Astrocyte (in vitro differentiated cells and primary cell): Measurements from ENCODE around the gene NOS1. TPM values are rescaled to one million over a fixed set of nuclear protein-coding genes. Genes with fewer than 3 reads are reported as not detected.

Experiments
- DNase-seq: peaks from one replicate; pipeline ENCODE4 v3.0.0-alpha.2; 2010; ENCODE audit warnings: low read depth
- FAIRE-seq: peaks from 2 replicates; lab custom pipeline; 2011; peaks lifted over from hg19 to GRCh38; lab: Jason Lieb, UNC
- H2AFZ ChIP-seq: 2 replicates; pipeline ENCODE4 v1.6.0; 2012; ENCODE audit warnings: low read depth, low read length, inconsistent platforms
- H3K27ac ChIP-seq: 2 replicates; pipeline ENCODE4 v1.5.1; 2011; ENCODE audit warnings: low read depth, low read length, inconsistent platforms
- H3K27me3 ChIP-seq: 2 replicates; pipeline ENCODE4 v1.6.0; 2011; ENCODE audit warnings: low read length, inconsistent platforms; ENCODE audit not compliant: insufficient read depth
- H3K36me3 ChIP-seq: 2 replicates; pipeline ENCODE4 v1.5.1; 2011; ENCODE audit warnings: low read length, inconsistent platforms; ENCODE audit not compliant: insufficient read depth
- H3K4me1 ChIP-seq: 2 replicates; pipeline ENCODE4 v1.5.1; 2011; ENCODE audit warnings: low read length, inconsistent platforms; ENCODE audit not compliant: insufficient read depth
- H3K4me2 ChIP-seq: 2 replicates; pipeline ENCODE4 v1.6.0; 2012; ENCODE audit warnings: low read length, inconsistent platforms
- H3K4me3 ChIP-seq: 2 replicates; pipeline ENCODE4 v1.5.1; 2011; ENCODE audit warnings: low read depth, mild to moderate bottlenecking, low read length, inconsistent platforms; ENCODE audit not compliant: insufficient read depth
- H3K79me2 ChIP-seq: 2 replicates; pipeline ENCODE4 v1.6.0; 2012; ENCODE audit warnings: mild to moderate bottlenecking, low read length, inconsistent platforms; ENCODE audit not compliant: insufficient read depth
- H3K9ac ChIP-seq: 2 replicates; pipeline ENCODE4 v1.6.0; 2012; ENCODE audit warnings: mild to moderate bottlenecking, low read length, inconsistent platforms
- H3K9me3 ChIP-seq: 2 replicates; pipeline ENCODE4 v1.5.1; 2012; ENCODE audit warnings: low read depth, mild to moderate bottlenecking, low read length, inconsistent platforms; ENCODE audit not compliant: insufficient read depth
- H4K20me1 ChIP-seq: 2 replicates; pipeline ENCODE4 v1.6.0; 2012; ENCODE audit warnings: low read length, inconsistent platforms; ENCODE audit not compliant: insufficient read depth
- H3K27ac Mint-ChIP-seq: one replicate; pipeline ENCODE4 v1.8.0; 2021; ENCODE audit warnings: mild to moderate bottlenecking, mixed read lengths; ENCODE audit not compliant: unreplicated experiment
- H3K27me3 Mint-ChIP-seq: one replicate; pipeline ENCODE4 v1.8.0; 2021; ENCODE audit warnings: low read depth, mixed read lengths; ENCODE audit not compliant: unreplicated experiment
- H3K36me3 Mint-ChIP-seq: one replicate; pipeline ENCODE4 v1.8.0; 2021; ENCODE audit warnings: low read depth, mixed read lengths; ENCODE audit not compliant: unreplicated experiment
- H3K4me1 Mint-ChIP-seq: one replicate; pipeline ENCODE4 v1.8.0; 2021; ENCODE audit warnings: low read depth, mixed read lengths; ENCODE audit not compliant: unreplicated experiment
- H3K4me3 Mint-ChIP-seq: one replicate; pipeline ENCODE4 v1.8.0; 2021; ENCODE audit warnings: mild to moderate bottlenecking, moderate library complexity, mixed read lengths; ENCODE audit not compliant: unreplicated experiment
- H3K9me3 Mint-ChIP-seq: one replicate; pipeline ENCODE4 v1.8.0; 2021; ENCODE audit warnings: mild to moderate bottlenecking, mixed read lengths; ENCODE audit not compliant: unreplicated experiment
- EZH2 ChIP-seq: IDR thresholded peaks from 2 replicates; pipeline ENCODE4 v1.6.1; 2012; ENCODE audit warnings: mild to moderate bottlenecking, low read length, inconsistent platforms; ENCODE audit not compliant: insufficient read depth
- total RNA-seq: library from RNA; stranded (reverse); gene quantifications from 2 replicates; pipeline ENCODE4 v1.2.1, GENCODE V29; 2021
- TF ChIP-seq, protein P1 (sequence below): IDR thresholded peaks from 2 replicates; pipeline ENCODE4 v1.5.1; 2011; ENCODE audit warnings: low read depth, mild to moderate bottlenecking, inconsistent platforms, low read length, moderate library complexity; ENCODE audit not compliant: insufficient read depth

Gene NOS1
- total RNA-seq, 1 donor from 2014 or later = 0.05 TPM

- no peaks in the 10 kb centered on the region for H3K36me3 Mint-ChIP-seq
- Histone ChIP-seq H3K27ac (no peak overlapping the region), H3K4me1 (no peaks in the 10 kb centered on the region), H3K36me3 (no peaks in the 10 kb centered on the region), H2AFZ (no peak overlapping the region), H3K27me3 (no peaks in the 10 kb centered on the region), H3K9me3 (peaks cover 5% of the 10 kb centered on the region), H3K4me2 (no peak overlapping the region), H3K79me2 (no peaks in the 10 kb centered on the region), H3K4me3 (no peak overlapping the region), H3K9ac (no peak overlapping the region), H4K20me1 (no peaks in the 10 kb centered on the region)
- DNase-seq = no peak
- H3K4me3 Mint-ChIP-seq = no peak overlapping the region
- peaks cover 9% of the 10 kb centered on the region for H3K9me3 Mint-ChIP-seq
- H3K27me3 Mint-ChIP-seq = peaks cover 2% of the 10 kb centered on the region
- no peak for FAIRE-seq
- no peak overlapping the region for H3K27ac Mint-ChIP-seq
- H3K4me1 Mint-ChIP-seq = no peaks in the 10 kb centered on the region
- TF ChIP-seq, protein P1, sequence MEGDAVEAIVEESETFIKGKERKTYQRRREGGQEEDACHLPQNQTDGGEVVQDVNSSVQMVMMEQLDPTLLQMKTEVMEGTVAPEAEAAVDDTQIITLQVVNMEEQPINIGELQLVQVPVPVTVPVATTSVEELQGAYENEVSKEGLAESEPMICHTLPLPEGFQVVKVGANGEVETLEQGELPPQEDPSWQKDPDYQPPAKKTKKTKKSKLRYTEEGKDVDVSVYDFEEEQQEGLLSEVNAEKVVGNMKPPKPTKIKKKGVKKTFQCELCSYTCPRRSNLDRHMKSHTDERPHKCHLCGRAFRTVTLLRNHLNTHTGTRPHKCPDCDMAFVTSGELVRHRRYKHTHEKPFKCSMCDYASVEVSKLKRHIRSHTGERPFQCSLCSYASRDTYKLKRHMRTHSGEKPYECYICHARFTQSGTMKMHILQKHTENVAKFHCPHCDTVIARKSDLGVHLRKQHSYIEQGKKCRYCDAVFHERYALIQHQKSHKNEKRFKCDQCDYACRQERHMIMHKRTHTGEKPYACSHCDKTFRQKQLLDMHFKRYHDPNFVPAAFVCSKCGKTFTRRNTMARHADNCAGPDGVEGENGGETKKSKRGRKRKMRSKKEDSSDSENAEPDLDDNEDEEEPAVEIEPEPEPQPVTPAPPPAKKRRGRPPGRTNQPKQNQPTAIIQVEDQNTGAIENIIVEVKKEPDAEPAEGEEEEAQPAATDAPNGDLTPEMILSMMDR = no peak
- no peak for TF ChIP-seq EZH2
These were observed 106.0 kb downstream of the NOS1 start for GRCh38 chr12:117255386-117255785.

DNA sequence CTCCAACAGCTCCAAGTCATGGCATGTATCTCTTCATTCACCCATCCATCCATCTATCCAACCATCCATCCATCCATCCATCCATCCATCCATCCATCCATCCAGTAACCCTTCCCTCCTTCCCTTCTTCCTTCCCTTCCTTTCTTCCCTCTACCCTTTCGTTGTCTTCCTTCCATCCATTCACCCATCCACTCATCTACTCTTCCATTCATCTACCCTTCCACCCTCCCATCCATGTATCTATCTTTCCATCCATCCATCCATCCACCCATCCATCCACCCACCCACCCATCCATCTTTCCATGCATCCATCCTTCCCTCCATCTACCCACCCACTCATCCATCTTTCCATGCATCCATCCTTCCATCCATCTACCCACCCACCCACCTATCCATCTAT, 117.9 kb downstream of the NOS1 start:
- no peak overlapping the region for H3K27ac ChIP-seq
- no peaks in the 10 kb centered on the region for H3K4me1 ChIP-seq
- DNase-seq (no peak), FAIRE-seq (no peak)
- Mint-ChIP-seq H3K9me3 (peaks cover 2% of the 10 kb centered on the region), H3K36me3 (no peaks in the 10 kb centered on the region), H3K4me3 (no peak overlapping the region), H3K27me3 (peaks cover 18% of the 10 kb centered on the region), H3K4me1 (no peaks in the 10 kb centered on the region), H3K27ac (no peak overlapping the region)
- TF ChIP-seq, protein P1 = no peak
- H3K9ac ChIP-seq = no peak overlapping the region
- H4K20me1 ChIP-seq = no peaks in the 10 kb centered on the region
- no peaks in the 10 kb centered on the region for H3K36me3 ChIP-seq
- no peaks in the 10 kb centered on the region for H3K79me2 ChIP-seq
- no peak overlapping the region for H3K4me3 ChIP-seq
- no peak overlapping the region for H3K4me2 ChIP-seq
- no peaks in the 10 kb centered on the region for H3K9me3 ChIP-seq
- no peak overlapping the region for H2AFZ ChIP-seq
- no peaks in the 10 kb centered on the region for H3K27me3 ChIP-seq

DNA sequence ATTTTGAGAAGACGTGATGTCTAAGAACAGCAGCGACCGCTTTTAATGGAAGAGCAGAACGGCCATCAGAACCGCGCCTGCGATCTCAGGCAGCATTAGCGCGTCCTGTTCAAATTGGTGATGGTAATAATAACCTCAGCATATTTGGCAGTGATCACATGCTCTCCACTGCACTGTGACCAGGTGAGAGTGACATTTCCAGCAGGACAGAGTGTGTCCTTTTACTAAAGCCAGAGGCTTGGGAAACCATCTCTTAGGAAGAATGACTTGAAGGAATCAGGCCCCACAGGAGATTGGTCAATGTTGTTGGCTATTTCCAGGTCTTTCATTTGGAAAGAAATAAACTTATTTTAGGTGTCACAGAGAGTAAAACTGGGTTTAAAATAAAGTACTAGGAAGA, 119.7 kb downstream of the NOS1 start:
- no peak overlapping the region for H2AFZ ChIP-seq
- no peak overlapping the region for H3K4me2 ChIP-seq
- Mint-ChIP-seq H3K4me1 (no peaks in the 10 kb centered on the region), H3K27me3 (peaks cover 18% of the 10 kb centered on the region), H3K9me3 (peaks cover 2% of the 10 kb centered on the region), H3K36me3 (no peaks in the 10 kb centered on the region), H3K4me3 (no peak overlapping the region), H3K27ac (no peak overlapping the region)
- no peaks in the 10 kb centered on the region for H3K4me1 ChIP-seq
- H3K4me3 ChIP-seq = no peak overlapping the region
- no peaks in the 10 kb centered on the region for H4K20me1 ChIP-seq
- H3K27ac ChIP-seq = no peak overlapping the region
- FAIRE-seq (no peak), DNase-seq (no peak)
- H3K9me3 ChIP-seq = no peaks in the 10 kb centered on the region
- TF ChIP-seq, protein P1 = no peak
- no peak for TF ChIP-seq EZH2
- H3K27me3 ChIP-seq = no peaks in the 10 kb centered on the region
- no peak overlapping the region for H3K9ac ChIP-seq
- H3K79me2 ChIP-seq = no peaks in the 10 kb centered on the region
- H3K36me3 ChIP-seq = no peaks in the 10 kb centered on the region
